HEK293 (cell line): ENCODE data around the gene LMNTD2.

Source experiments
- ATF2 ChIP-seq: fragments of 450-650 bp; formaldehyde crosslinking; IDR thresholded peaks from 2 replicates; pipeline ENCODE4 v1.5.1; 2016; ENCODE audit warnings: missing biosample characterization, missing genetic modification characterization, low read depth
- CTCF ChIP-seq: fragments of 450-650 bp; formaldehyde crosslinking; IDR thresholded peaks from 2 replicates; pipeline ENCODE4 v1.5.1; 2016; ENCODE audit warnings: missing biosample characterization, missing genetic modification characterization
- PBX3 ChIP-seq: sonication (generic); formaldehyde crosslinking; IDR thresholded peaks from 2 replicates; pipeline ENCODE4 v1.8.1; 2022; ENCODE audit warnings: mild to moderate bottlenecking, moderate library complexity, missing genetic modification reagents
- REST ChIP-seq: fragments of 450-650 bp; formaldehyde crosslinking; IDR thresholded peaks from 2 replicates; pipeline ENCODE4 v1.5.1; 2016; ENCODE audit warnings: missing biosample characterization, missing genetic modification characterization
- SP2 ChIP-seq: fragments of 450-650 bp; formaldehyde crosslinking; IDR thresholded peaks from 2 replicates; pipeline ENCODE4 v1.5.1; 2016; ENCODE audit warnings: missing biosample characterization, missing genetic modification characterization
- ZBTB1 ChIP-seq: fragments of 450-650 bp; formaldehyde crosslinking; IDR thresholded peaks from 2 replicates; pipeline ENCODE4 v1.5.1; 2016; ENCODE audit warnings: missing biosample characterization, missing genetic modification characterization
- ZBTB8A ChIP-seq: fragments of 450-650 bp; formaldehyde crosslinking; IDR thresholded peaks from 2 replicates; pipeline ENCODE4 v1.5.1; 2016; ENCODE audit warnings: missing biosample characterization, missing genetic modification characterization
- ZNF175 ChIP-seq: fragments of 450-650 bp; formaldehyde crosslinking; IDR thresholded peaks from 2 replicates; pipeline ENCODE4 v1.5.1; 2016; ENCODE audit warnings: missing biosample characterization, missing genetic modification characterization
- ZNF544 ChIP-seq: fragments of 450-650 bp; formaldehyde crosslinking; IDR thresholded peaks from 2 replicates; pipeline ENCODE4 v1.5.0; 2017; ENCODE audit warnings: missing biosample characterization, missing genetic modification characterization
- ZNF768 ChIP-seq: fragments of 450-650 bp; formaldehyde crosslinking; IDR thresholded peaks from 2 replicates; pipeline ENCODE4 v1.5.1; 2018; ENCODE audit warnings: missing biosample characterization, mild to moderate bottlenecking, missing genetic modification characterization
- ZNF837 ChIP-seq: fragments of 450-650 bp; formaldehyde crosslinking; IDR thresholded peaks from 2 replicates; pipeline ENCODE4 v1.5.1; 2016; ENCODE audit warnings: missing biosample characterization, missing genetic modification characterization

- no peak for TF ChIP-seq CTCF (tag by site-specific recombination)
- TF ChIP-seq ZNF175, result no peak
- no peak for TF ChIP-seq ZNF544 (tag by site-specific recombination)
- TF ChIP-seq SP2, result no peak
- no peak for TF ChIP-seq ZBTB1 (tag by site-specific recombination)
- TF ChIP-seq ZNF837 (tag by site-specific recombination), result no peak
- TF ChIP-seq ATF2 (tag by site-specific recombination), result no peak
- TF ChIP-seq PBX3, result no peak
- no peak for TF ChIP-seq ZNF768 (tag by site-specific recombination)
- no peak for TF ChIP-seq REST
- TF ChIP-seq ZBTB8A (tag by site-specific recombination), result no peak
Observed at GRCh38 chr11:586376-587316, 26.1 kb upstream of the LMNTD2 start.
